PC-9 (cell line): ENCODE results near the gene HES5.

Experiments
- EZH2 ChIP-seq: fragments of 200-600 bp; sonication (generic); IDR thresholded peaks from 2 replicates; pipeline ENCODE4 v1.8.0; 2017; ENCODE audit warnings: antibody characterized with exemption, low read depth
- TF ChIP-seq, protein P1 (sequence below): fragments of 200-600 bp; sonication (generic); conservative IDR thresholded peaks from 2 replicates; pipeline ENCODE4 v1.6.1; 2017; ENCODE audit warnings: mixed run types, antibody characterized with exemption, mild to moderate bottlenecking, moderate library complexity

GRCh38 chr1:2535981-2536380 lies 5.9 kb upstream of the HES5 start:
- TF ChIP-seq, protein P1, sequence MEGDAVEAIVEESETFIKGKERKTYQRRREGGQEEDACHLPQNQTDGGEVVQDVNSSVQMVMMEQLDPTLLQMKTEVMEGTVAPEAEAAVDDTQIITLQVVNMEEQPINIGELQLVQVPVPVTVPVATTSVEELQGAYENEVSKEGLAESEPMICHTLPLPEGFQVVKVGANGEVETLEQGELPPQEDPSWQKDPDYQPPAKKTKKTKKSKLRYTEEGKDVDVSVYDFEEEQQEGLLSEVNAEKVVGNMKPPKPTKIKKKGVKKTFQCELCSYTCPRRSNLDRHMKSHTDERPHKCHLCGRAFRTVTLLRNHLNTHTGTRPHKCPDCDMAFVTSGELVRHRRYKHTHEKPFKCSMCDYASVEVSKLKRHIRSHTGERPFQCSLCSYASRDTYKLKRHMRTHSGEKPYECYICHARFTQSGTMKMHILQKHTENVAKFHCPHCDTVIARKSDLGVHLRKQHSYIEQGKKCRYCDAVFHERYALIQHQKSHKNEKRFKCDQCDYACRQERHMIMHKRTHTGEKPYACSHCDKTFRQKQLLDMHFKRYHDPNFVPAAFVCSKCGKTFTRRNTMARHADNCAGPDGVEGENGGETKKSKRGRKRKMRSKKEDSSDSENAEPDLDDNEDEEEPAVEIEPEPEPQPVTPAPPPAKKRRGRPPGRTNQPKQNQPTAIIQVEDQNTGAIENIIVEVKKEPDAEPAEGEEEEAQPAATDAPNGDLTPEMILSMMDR: no peak
- TF ChIP-seq EZH2: no peak
